ENCODE results near the gene SWT1. TPM values are rescaled to one million over a fixed set of nuclear protein-coding genes. Genes with fewer than 3 reads are reported as not detected.
"Not testable (repeated sequence)": the region's sequence is repeated elsewhere in the genome, so short reads cannot be mapped to it uniquely, and the experiment has no call there.

The SWT1 gene
- total RNA-seq, 3 donors from 2014 or later (not counting 1 experiment from before 2014, with no cell fraction given), result 4.0 to 5.3 (median 5.1) TPM

DNA sequence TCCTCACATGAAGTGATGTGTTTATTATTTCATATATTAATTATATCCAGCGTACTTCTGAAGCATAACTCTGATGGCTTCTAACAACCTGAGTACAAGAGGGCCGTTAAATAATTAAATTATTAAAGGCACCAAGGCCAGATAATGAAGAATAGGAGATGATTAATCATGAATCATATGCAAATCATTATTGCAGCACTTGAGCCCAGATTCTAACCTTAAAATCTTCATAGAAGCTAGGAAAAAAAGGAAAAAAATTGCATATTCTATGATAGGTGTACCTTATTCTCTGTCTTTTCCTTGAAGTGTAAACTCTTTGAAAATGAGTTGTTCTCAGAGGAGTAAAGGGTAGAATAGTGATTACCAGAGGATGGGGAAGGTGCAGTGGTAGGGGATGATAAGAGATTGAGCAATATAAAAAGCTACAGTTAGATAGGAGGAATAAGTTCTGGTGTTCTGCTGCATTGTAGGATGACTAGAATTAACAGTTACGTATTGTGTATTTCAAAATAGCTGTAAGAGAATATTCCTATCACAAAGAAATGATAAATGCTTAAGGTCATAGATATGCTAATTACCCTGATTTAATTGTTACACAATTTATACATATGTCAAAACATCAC, 51.1 kb downstream of the SWT1 start:
- no peak overlapping the region for H3K27ac Mint-ChIP-seq

DNA sequence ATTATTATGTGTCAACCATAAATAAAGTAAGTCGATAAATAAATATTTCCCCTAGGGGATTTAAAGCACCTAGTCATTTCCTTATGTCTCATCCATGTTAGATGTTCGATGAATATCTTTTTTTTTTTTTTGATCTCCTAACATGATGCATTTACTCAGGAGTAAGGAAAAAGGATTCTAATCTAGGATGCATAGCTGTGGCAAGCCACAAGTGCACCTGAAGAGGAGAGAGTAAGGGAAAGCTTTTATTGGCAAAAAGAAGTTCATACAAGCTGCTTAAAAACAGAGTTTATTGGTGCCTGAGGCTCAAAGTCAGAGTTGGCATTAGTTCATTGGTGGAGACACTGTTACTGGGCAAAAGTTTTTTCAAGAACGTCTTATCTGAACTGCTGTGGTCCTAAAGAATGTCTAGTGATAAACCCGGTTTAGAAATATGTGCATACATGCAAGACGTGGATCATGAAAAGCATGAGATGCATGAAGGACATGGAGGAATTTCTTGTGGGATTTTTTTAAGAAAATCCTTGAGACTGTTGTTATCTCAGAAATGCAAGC, 51.7 kb downstream of the SWT1 start:
- TF ChIP-seq, protein P1, sequence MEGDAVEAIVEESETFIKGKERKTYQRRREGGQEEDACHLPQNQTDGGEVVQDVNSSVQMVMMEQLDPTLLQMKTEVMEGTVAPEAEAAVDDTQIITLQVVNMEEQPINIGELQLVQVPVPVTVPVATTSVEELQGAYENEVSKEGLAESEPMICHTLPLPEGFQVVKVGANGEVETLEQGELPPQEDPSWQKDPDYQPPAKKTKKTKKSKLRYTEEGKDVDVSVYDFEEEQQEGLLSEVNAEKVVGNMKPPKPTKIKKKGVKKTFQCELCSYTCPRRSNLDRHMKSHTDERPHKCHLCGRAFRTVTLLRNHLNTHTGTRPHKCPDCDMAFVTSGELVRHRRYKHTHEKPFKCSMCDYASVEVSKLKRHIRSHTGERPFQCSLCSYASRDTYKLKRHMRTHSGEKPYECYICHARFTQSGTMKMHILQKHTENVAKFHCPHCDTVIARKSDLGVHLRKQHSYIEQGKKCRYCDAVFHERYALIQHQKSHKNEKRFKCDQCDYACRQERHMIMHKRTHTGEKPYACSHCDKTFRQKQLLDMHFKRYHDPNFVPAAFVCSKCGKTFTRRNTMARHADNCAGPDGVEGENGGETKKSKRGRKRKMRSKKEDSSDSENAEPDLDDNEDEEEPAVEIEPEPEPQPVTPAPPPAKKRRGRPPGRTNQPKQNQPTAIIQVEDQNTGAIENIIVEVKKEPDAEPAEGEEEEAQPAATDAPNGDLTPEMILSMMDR (IDR thresholded peaks at IDR 0.05), result no peak
- H3K4me1 Mint-ChIP-seq, result no peaks in the 10 kb centered on the region
- Histone ChIP-seq H3K4me1 (ENCODE audit: control insufficient read depth, insufficient read depth, low read length) (no peaks in the 10 kb centered on the region), H3K36me3 (ENCODE audit: control insufficient read depth, insufficient read depth, low read length) (no peaks in the 10 kb centered on the region), H3K4me3 (ENCODE audit: low read length) (no peak overlapping the region), H3K9me3 (ENCODE audit: control insufficient read depth, insufficient read depth, low read length) (no peaks in the 10 kb centered on the region), H3K27ac (ENCODE audit: low read length) (no peak overlapping the region), H3K27me3 (ENCODE audit: control insufficient read depth, insufficient read depth, low read length) (no peaks in the 10 kb centered on the region)
- intact Hi-C loops (cut with micrococcal nuclease), result no loop called here
- H3K4me3 Mint-ChIP-seq, result no peak overlapping the region
- ATAC-seq (no peak), DNase-seq (no peak)
- no peaks in the 10 kb centered on the region for H3K36me3 Mint-ChIP-seq
- peaks cover 0 to 4% of the 10 kb centered on the region in 2 donors for H3K9me3 Mint-ChIP-seq
- H3K27me3 Mint-ChIP-seq (ENCODE audit: low read depth in 2 of 2), result no peaks in the 10 kb centered on the region
- H3K27ac Mint-ChIP-seq, result no peak overlapping the region
- WGBS (ENCODE audit: insufficient coverage), result 94% methylated on average over 3 of the region's 5 CpGs

More for the DNA sequence above, 51.1 kb downstream of the SWT1 start:
- H3K4me3 ChIP-seq (ENCODE audit: low read length), result no peak overlapping the region
- DNase-seq (no peak), ATAC-seq (no peak)
- intact Hi-C loops (cut with micrococcal nuclease), result no loop called here
- no peaks in the 10 kb centered on the region for H3K9me3 ChIP-seq (ENCODE audit: control insufficient read depth, insufficient read depth, low read length)
- Mint-ChIP-seq H3K9me3 (peaks cover 0 to 4% of the 10 kb centered on the region in 2 donors), H3K36me3 (no peaks in the 10 kb centered on the region), H3K27me3 (ENCODE audit: low read depth in 2 of 2) (no peaks in the 10 kb centered on the region), H3K4me1 (no peaks in the 10 kb centered on the region), H3K4me3 (no peak overlapping the region)
- H3K4me1 ChIP-seq (ENCODE audit: control insufficient read depth, insufficient read depth, low read length), result no peaks in the 10 kb centered on the region
- no peak overlapping the region for H3K27ac ChIP-seq (ENCODE audit: low read length)
- H3K27me3 ChIP-seq (ENCODE audit: control insufficient read depth, insufficient read depth, low read length), result no peaks in the 10 kb centered on the region
- TF ChIP-seq, protein P1 (IDR thresholded peaks at IDR 0.05), result no peak
- 100% methylated on average over 1 of the region's 3 CpGs for WGBS (ENCODE audit: insufficient coverage)
- H3K36me3 ChIP-seq (ENCODE audit: control insufficient read depth, insufficient read depth, low read length), result no peaks in the 10 kb centered on the region

DNA sequence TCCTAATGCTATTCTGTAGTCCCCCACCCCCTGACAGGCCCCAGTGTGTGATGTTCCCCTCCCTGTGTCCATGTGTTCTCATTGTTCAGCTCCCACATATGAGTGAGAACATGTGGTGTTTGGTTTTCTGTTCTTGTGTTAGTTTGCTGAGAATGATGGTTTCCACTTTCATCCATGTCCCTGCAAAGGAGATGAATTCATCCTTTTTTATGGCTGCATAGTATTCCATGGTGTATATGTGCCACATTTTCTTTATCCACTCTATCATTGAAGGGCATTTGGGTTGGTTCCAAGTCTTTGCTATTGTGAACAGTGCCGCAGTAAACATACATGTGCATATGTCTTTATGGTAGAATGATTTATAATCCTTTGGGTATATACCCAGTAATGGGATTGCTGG, 52.4 kb downstream of the SWT1 start:
- H3K4me1 ChIP-seq (ENCODE audit: control insufficient read depth, insufficient read depth, low read length); H3K27me3 ChIP-seq (ENCODE audit: control insufficient read depth, insufficient read depth, low read length); H3K36me3 Mint-ChIP-seq; H3K9me3 ChIP-seq (ENCODE audit: control insufficient read depth, insufficient read depth, low read length); H3K4me1 Mint-ChIP-seq; H3K4me3 Mint-ChIP-seq; H3K4me3 ChIP-seq (ENCODE audit: low read length); H3K27me3 Mint-ChIP-seq (ENCODE audit: low read depth in 2 of 2); ATAC-seq; H3K36me3 ChIP-seq (ENCODE audit: control insufficient read depth, insufficient read depth, low read length); H3K27ac ChIP-seq (ENCODE audit: low read length); DNase-seq; intact Hi-C loops (cut with micrococcal nuclease); H3K9me3 Mint-ChIP-seq; H3K27ac Mint-ChIP-seq: not testable (repeated sequence)
- WGBS (ENCODE audit: insufficient coverage), result 90% methylated on average over 1 of the region's 1 CpG

DNA sequence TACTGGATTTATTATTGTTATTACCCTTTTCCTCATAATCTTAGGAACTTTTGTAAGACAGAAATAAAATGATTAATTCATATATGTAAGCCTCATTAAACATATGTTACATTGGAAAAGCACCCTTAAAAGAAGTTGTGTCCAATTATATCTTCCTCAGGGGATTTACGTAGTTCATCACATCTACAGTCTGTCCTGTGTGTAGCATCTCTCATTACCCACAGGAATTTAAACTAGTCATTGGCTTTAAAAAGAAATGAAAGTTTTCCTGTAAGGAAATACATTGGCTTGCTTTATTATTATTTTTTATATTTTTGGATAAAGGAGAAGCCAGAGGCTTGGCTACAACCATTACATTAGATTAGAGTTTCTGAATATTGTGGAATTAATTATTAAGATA, 56.1 kb downstream of the SWT1 start:
- DNase-seq (no peak), ATAC-seq (no peak)
- no peaks in the 10 kb centered on the region for H3K4me1 Mint-ChIP-seq
- no peaks in the 10 kb centered on the region for H3K27me3 Mint-ChIP-seq (ENCODE audit: low read depth in 2 of 2)
- H3K36me3 Mint-ChIP-seq, result peaks cover 7% of the 10 kb centered on the region
- Histone ChIP-seq H3K4me1 (ENCODE audit: control insufficient read depth, insufficient read depth, low read length) (no peaks in the 10 kb centered on the region), H3K27me3 (ENCODE audit: control insufficient read depth, insufficient read depth, low read length) (no peaks in the 10 kb centered on the region), H3K36me3 (ENCODE audit: control insufficient read depth, insufficient read depth, low read length) (no peaks in the 10 kb centered on the region), H3K9me3 (ENCODE audit: control insufficient read depth, insufficient read depth, low read length) (no peaks in the 10 kb centered on the region), H3K27ac (ENCODE audit: low read length) (no peak overlapping the region), H3K4me3 (ENCODE audit: low read length) (no peak overlapping the region)
- WGBS (ENCODE audit: insufficient coverage), result 100% methylated on average over 1 of the region's 1 CpG
- TF ChIP-seq, protein P1 (IDR thresholded peaks at IDR 0.05), result no peak
- H3K9me3 Mint-ChIP-seq, result peaks cover 0 to 4% of the 10 kb centered on the region in 2 donors
- H3K27ac Mint-ChIP-seq, result no peak overlapping the region
- H3K4me3 Mint-ChIP-seq, result no peak overlapping the region
- intact Hi-C loops (cut with micrococcal nuclease), result no loop called here
